ENCODE results near the gene NSRP1. TPM values are rescaled to one million over a fixed set of nuclear protein-coding genes. Genes with fewer than 3 reads are reported as not detected.

NSRP1 gene
- total and polyA plus RNA-seq, 10 of the 15 experiments (the other 5 are each of a cell fraction or from before 2014, with no cell fraction given) = 12.5 to 69.7 (median 37.8) TPM

GRCh38 chr17:30074730-30075129 is 41.9 kb upstream of the NSRP1 start (continued):
- no peak for TF ChIP-seq NFIC (IDR thresholded peaks at IDR 0.05; ENCODE audit: low read depth, low read length)
- no peak for TF ChIP-seq BRCA1 (IDR thresholded peaks at IDR 0.05; ENCODE audit: low read depth, low read length)
- TF ChIP-seq ATF3 (IDR thresholded peaks at IDR 0.05; ENCODE audit: borderline replicate concordance, extremely low read depth, low read depth, low read length) = no peak
- no peak for TF ChIP-seq EZH2 (IDR thresholded peaks at IDR 0.05; ENCODE audit: borderline replicate concordance, control insufficient read depth, low read depth, low read length)
- no peak for TF ChIP-seq NRF1 (conservative IDR thresholded peaks at IDR 0.05; ENCODE audit: low read depth, low read length)

DNA sequence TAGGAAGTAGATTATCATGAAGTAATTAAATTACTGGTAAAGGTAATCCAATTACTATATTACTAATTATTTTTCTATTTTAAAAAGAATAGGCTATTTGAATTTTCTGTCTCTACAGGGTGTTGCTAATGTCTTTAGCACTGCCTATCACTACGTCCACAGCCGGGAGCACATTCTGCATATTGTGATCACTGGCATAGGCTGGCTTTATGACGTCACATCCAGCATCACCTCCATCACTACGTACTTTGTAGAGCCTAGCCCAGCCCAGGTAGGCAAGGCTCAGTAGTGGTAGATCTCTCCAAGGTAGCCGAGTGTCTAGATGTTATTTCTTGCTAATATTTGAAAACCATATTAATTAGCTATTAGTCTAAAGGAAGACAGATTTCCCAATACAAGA is 33.8 kb upstream of the NSRP1 start:
- ChIA-PET CTCF (interaction anchor here (2.9 kb wide), 1 partner anchor 11 kb away, joined by 25 read pairs; no protein-coding TSS in a partner anchor), RAD21 (ENCODE audit: unreplicated experiment) (interaction anchor here (1.6 kb wide), 1 partner anchor 12 kb away, joined by 3 read pairs; no protein-coding TSS in a partner anchor), POLR2A (interaction anchor here (0.6 to 0.7 kb wide), 2 partner anchors 204 to 394 kb away, joined by 3 to 9 read pairs; no protein-coding TSS in a partner anchor), SMC1A (ENCODE audit: uncharacterized antibody, unreplicated experiment) (interaction anchor here (0.6 to 1.0 kb wide), 3 partner anchors 10 to 275 kb away, joined by 3 to 4 read pairs (median 4); no protein-coding TSS in a partner anchor)
- TF ChIP-seq CHD2 (IDR thresholded peaks at IDR 0.05; ENCODE audit: borderline replicate concordance, low read depth, low read length) (no peak), ZZZ3 (IDR thresholded peaks at IDR 0.05; ENCODE audit: control insufficient read depth, insufficient read length, low read depth) (no peak), ZNF217 (IDR thresholded peaks at IDR 0.05) (no peak), IKZF2 (IDR thresholded peaks at IDR 0.05) (no peak), RAD51 (IDR thresholded peaks at IDR 0.05) (no peak), FOXK2 (IDR thresholded peaks at IDR 0.05) (no peak), CHD1 (IDR thresholded peaks at IDR 0.05; ENCODE audit: low read depth, low read length) (no peak), RUNX3 (IDR thresholded peaks at IDR 0.05; ENCODE audit: low read length) (no peak), WRNIP1 (IDR thresholded peaks at IDR 0.05; ENCODE audit: borderline replicate concordance, low read depth, low read length) (no peak), DPF2 (IDR thresholded peaks at IDR 0.05) (no peak), LARP7 (IDR thresholded peaks at IDR 0.05) (no peak)
- ATAC-seq = no peak
- H3K4me1 ChIP-seq (ENCODE audit: control insufficient read depth, insufficient read depth, low read length) = no peaks in the 10 kb centered on the region
- in situ Hi-C loops (cut with MboI) = loop anchor here (25.0 kb wide), 1 partner anchor 270 kb away; no protein-coding TSS in a partner anchor
- H3K79me2 ChIP-seq (ENCODE audit: control insufficient read depth, insufficient read depth, low read length) = no peaks in the 10 kb centered on the region
- 43% methylated on average over 5 of the region's 5 CpGs for WGBS (ENCODE audit: insufficient coverage, insufficient replicate concordance, low lambda C conversion rate, missing lambda C conversion rate)
- peaks cover 2 to 5% of the 10 kb centered on the region in 2 experiments for H3K27me3 ChIP-seq (replicated peaks in 1 of 2; ENCODE audit: control insufficient read depth in 2 of 2, insufficient read depth in 2 of 2, low read length in 1 of 2)
- DNase-seq (ENCODE audit: low read depth, low spot score) = no peak
- H3K9ac ChIP-seq (ENCODE audit: control insufficient read depth, insufficient read depth, low read length) = no peak overlapping the region
- no peaks in the 10 kb centered on the region for H4K20me1 ChIP-seq (ENCODE audit: control insufficient read depth, insufficient read depth)
- H3K9me3 ChIP-seq (replicated peaks; ENCODE audit: control insufficient read depth, insufficient read depth, low read length) = no peaks in the 10 kb centered on the region
- intact Hi-C loops (cut with micrococcal nuclease; ENCODE audit: unreplicated experiment) = no loop called here
- no peak overlapping the region for H3K4me3 ChIP-seq
- BruUV-seq (replicated peaks) = no TSS peak
- no peak overlapping the region for H3K4me2 ChIP-seq (ENCODE audit: control insufficient read depth, insufficient read depth)
- no peak overlapping the region for H3K27ac ChIP-seq (ENCODE audit: control insufficient read depth, insufficient read depth)
- no peaks in the 10 kb centered on the region for H3K36me3 ChIP-seq (ENCODE audit: control insufficient read depth in 2 of 2, insufficient read depth in 2 of 2, low read length in 1 of 2)
- H2AFZ ChIP-seq (ENCODE audit: control insufficient read depth, low read depth, low read length) = no peak overlapping the region
- no peak for FAIRE-seq
